Hepatocyte (in vitro differentiated cells): ENCODE measurements around the gene SLC5A1.
"Not testable (repeated sequence)": the region's sequence is repeated elsewhere in the genome, so short reads cannot be mapped to it uniquely, and the experiment has no call there.

ENCODE experiments used
- EZH2 ChIP-seq: fragments of 200-600 bp; sonication (generic); IDR thresholded peaks from 2 replicates; pipeline ENCODE4 v1.6.1; 2016; ENCODE audit warnings: antibody characterized with exemption, mild to moderate bottlenecking, borderline replicate concordance
- EZH2phosphoT487 ChIP-seq: fragments of 200-600 bp; sonication (generic); IDR thresholded peaks from one replicate; pipeline ENCODE4 v1.6.1; 2018; ENCODE audit warnings: antibody characterized with exemption, mild to moderate bottlenecking, low read depth, moderate library complexity; ENCODE audit not compliant: unreplicated experiment, severe bottlenecking
- TF ChIP-seq, protein P1 (sequence below): fragments of 200-600 bp; sonication (generic); IDR thresholded peaks from 2 replicates; pipeline ENCODE4 v1.5.1; 2016; ENCODE audit warnings: antibody characterized with exemption, mild to moderate bottlenecking; ENCODE audit not compliant: poor library complexity

DNA sequence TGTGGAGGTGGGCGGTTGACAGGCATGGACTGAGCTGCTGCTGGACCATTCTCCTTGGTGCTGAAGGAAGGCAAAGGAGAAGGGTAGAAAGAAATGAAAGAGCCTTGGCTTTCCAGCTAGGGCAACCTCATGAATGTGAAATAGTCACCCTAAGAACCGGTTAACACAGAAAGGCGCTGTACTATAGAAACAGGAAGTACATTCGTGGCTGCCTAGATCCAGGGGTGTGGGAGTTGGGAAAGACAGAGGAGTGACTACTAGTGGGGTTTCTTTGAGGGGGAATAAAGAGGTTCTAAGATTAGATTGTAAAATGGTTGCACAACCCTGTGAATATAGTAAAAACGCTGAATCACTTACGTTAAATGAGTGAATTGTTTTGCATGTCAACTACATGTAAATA lies 108.6 kb downstream of the SLC5A1 start:
- TF ChIP-seq, protein P1, sequence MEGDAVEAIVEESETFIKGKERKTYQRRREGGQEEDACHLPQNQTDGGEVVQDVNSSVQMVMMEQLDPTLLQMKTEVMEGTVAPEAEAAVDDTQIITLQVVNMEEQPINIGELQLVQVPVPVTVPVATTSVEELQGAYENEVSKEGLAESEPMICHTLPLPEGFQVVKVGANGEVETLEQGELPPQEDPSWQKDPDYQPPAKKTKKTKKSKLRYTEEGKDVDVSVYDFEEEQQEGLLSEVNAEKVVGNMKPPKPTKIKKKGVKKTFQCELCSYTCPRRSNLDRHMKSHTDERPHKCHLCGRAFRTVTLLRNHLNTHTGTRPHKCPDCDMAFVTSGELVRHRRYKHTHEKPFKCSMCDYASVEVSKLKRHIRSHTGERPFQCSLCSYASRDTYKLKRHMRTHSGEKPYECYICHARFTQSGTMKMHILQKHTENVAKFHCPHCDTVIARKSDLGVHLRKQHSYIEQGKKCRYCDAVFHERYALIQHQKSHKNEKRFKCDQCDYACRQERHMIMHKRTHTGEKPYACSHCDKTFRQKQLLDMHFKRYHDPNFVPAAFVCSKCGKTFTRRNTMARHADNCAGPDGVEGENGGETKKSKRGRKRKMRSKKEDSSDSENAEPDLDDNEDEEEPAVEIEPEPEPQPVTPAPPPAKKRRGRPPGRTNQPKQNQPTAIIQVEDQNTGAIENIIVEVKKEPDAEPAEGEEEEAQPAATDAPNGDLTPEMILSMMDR = not testable (repeated sequence)
- TF ChIP-seq EZH2phosphoT487, EZH2: not testable (repeated sequence)
